GM03348 (cell line): Measurements from ENCODE around the gene UEVLD.

Experiments
- DNase-seq: peaks from one replicate; pipeline ENCODE4 v3.0.0; 2012; ENCODE audit warnings: low spot score

Gene UEVLD

GRCh38 chr11:18498039-18498438, 90.5 kb downstream of the UEVLD start:
- DNase-seq, result no peak

- DNase-seq, result no peak
These were observed 92.8 kb downstream of the UEVLD start for GRCh38 chr11:18495703-18496102.

GRCh38 chr11:18495271-18495670, 93.3 kb downstream of the UEVLD start:
- DNase-seq, result no peak

GRCh38 chr11:18493310-18493709, 95.2 kb downstream of the UEVLD start:
- DNase-seq, result no peak

GRCh38 chr11:18492888-18493287, 95.6 kb downstream of the UEVLD start:
- DNase-seq, result no peak

GRCh38 chr11:18491924-18492323, 96.6 kb downstream of the UEVLD start:
- DNase-seq, result no peak

- no peak for DNase-seq
These were observed 97.6 kb downstream of the UEVLD start for GRCh38 chr11:18490736-18491485.

- DNase-seq, result peak; percentile 24
These were observed 98.2 kb downstream of the UEVLD start for GRCh38 chr11:18490319-18490718.

GRCh38 chr11:18485913-18486528, 102.5 kb downstream of the UEVLD start:
- DNase-seq, result no peak
